ENCODE data around the gene PRXL2C. TPM values are rescaled to one million over a fixed set of nuclear protein-coding genes. Genes with fewer than 3 reads are reported as not detected.
"Not testable (repeated sequence)": the region's sequence is repeated elsewhere in the genome, so short reads cannot be mapped to it uniquely, and the experiment has no call there.

Gene PRXL2C
- total RNA-seq, 3 donors from 2014 or later, result 14.3 to 26.1 (median 16.1) TPM

DNA sequence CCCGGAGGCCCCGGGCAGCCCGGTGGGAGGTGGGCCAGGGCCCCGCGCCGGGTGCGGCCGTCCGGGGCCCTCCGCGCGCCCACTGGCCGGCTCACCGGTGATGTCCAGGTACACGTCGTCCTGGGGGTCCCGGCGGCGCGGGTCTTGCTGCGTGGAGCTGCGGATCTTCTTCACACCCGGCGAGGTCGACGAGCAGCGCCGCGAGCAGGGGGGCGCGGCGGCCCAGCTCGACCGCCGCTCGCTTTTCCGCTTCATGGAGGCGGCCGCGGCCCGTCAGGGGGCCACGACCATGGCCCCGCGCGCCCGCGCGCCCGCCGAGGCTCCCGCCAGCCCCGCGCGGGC, 36.0 kb downstream of the PRXL2C start:
- H3K27ac ChIP-seq, result peak overlapping the region; percentile 83 to 87
- no peak for DNase-seq (ENCODE audit: low spot score in 2 of 2)
- TF ChIP-seq POLR2A (IDR thresholded peaks at IDR 0.05), result no peak
- H3K4me3 ChIP-seq, result peak overlapping the region; percentile 62 to 89 (median 85)
- no peaks in the 10 kb centered on the region for H3K36me3 ChIP-seq
- H3K9me3 ChIP-seq, result no peaks in the 10 kb centered on the region
- no peaks in the 10 kb centered on the region for H3K27me3 ChIP-seq
- peaks cover 0 to 4% of the 10 kb centered on the region in 2 donors for H3K4me1 ChIP-seq
- intact Hi-C loops (cut with DNase I; ENCODE audit: low total_unique reads), result no loop called here

- TF ChIP-seq POLR2AphosphoS5 (IDR thresholded peaks at IDR 0.05) (no peak), POLR2A (IDR thresholded peaks at IDR 0.05) (no peak), CTCF (IDR thresholded peaks at IDR 0.05) (no peak)
- peaks cover 0 to 4% of the 10 kb centered on the region in 2 donors for H3K4me1 ChIP-seq
- DNase-seq (ENCODE audit: low spot score in 2 of 2), result no peak
- peak overlapping the region; percentile 62 to 89 (median 85) for H3K4me3 ChIP-seq
- no peaks in the 10 kb centered on the region for H3K36me3 ChIP-seq
- H3K27me3 ChIP-seq, result no peaks in the 10 kb centered on the region
- intact Hi-C loops (cut with DNase I; ENCODE audit: low total_unique reads), result no loop called here
- peak overlapping the region; percentile 83 to 87 for H3K27ac ChIP-seq
- H3K9me3 ChIP-seq, result no peaks in the 10 kb centered on the region
These were observed 36.7 kb downstream of the PRXL2C start for GRCh38 chr9:96618209-96619123.

GRCh38 chr9:96617439-96618185, 37.5 kb downstream of the PRXL2C start:
- intact Hi-C loops (cut with DNase I; ENCODE audit: low total_unique reads), result no loop called here
- Histone ChIP-seq H3K27me3 (no peaks in the 10 kb centered on the region), H3K36me3 (no peaks in the 10 kb centered on the region), H3K4me1 (peaks cover 0 to 4% of the 10 kb centered on the region in 2 donors), H3K27ac (peak overlapping the region; percentile 83 to 87), H3K4me3 (peak overlapping the region in 1 of 3 donors; percentile 85), H3K9me3 (no peaks in the 10 kb centered on the region)
- TF ChIP-seq POLR2AphosphoS5 (IDR thresholded peaks at IDR 0.05), result no peak
- TF ChIP-seq CTCF (IDR thresholded peaks at IDR 0.05), result no peak
- TF ChIP-seq POLR2A (IDR thresholded peaks at IDR 0.05), result no peak
- no peak for DNase-seq (ENCODE audit: low spot score in 2 of 2)

- TF ChIP-seq CTCF (IDR thresholded peaks at IDR 0.05), result no peak
- no peak for TF ChIP-seq POLR2AphosphoS5 (IDR thresholded peaks at IDR 0.05)
- no peak for TF ChIP-seq POLR2A (IDR thresholded peaks at IDR 0.05)
- DNase-seq (ENCODE audit: low spot score in 2 of 2), result no peak
- intact Hi-C loops (cut with DNase I; ENCODE audit: low total_unique reads), result no loop called here
- Histone ChIP-seq H3K27me3 (no peaks in the 10 kb centered on the region), H3K4me3 (no peak overlapping the region), H3K9me3 (no peaks in the 10 kb centered on the region), H3K27ac (no peak overlapping the region), H3K36me3 (no peaks in the 10 kb centered on the region), H3K4me1 (peaks cover 0 to 4% of the 10 kb centered on the region in 2 donors)
These were observed 38.2 kb downstream of the PRXL2C start for GRCh38 chr9:96616817-96617438.

DNA sequence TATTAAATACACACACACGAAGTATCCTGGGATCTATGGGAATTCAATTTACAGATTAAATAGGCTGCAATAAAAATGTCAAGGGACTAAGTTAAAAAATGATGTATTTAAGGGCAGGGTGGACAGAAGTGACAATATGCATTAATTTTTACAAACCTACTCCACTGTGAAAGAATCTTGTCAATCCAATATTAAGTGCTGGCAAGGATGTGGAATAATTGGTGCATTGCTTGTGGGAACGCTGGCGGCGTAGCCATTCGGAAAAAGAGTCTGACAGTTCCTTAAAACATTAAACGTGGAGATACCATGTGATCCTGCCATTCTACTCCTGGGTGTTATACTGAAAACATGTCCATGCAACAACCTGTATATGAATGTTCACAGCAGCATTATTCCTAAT, 39.7 kb downstream of the PRXL2C start:
- no peak for DNase-seq (ENCODE audit: low spot score in 2 of 2)
- TF ChIP-seq POLR2A (IDR thresholded peaks at IDR 0.05) (no peak), POLR2AphosphoS5 (IDR thresholded peaks at IDR 0.05) (no peak), CTCF (IDR thresholded peaks at IDR 0.05) (no peak)
- H3K27ac ChIP-seq, result no peak overlapping the region
- intact Hi-C loops (cut with DNase I; ENCODE audit: low total_unique reads), result no loop called here
- H3K27me3 ChIP-seq, result no peaks in the 10 kb centered on the region
- no peaks in the 10 kb centered on the region for H3K36me3 ChIP-seq
- no peaks in the 10 kb centered on the region for H3K9me3 ChIP-seq
- H3K4me3 ChIP-seq, result no peak overlapping the region
- H3K4me1 ChIP-seq, result peaks cover 0 to 4% of the 10 kb centered on the region in 2 donors

DNA sequence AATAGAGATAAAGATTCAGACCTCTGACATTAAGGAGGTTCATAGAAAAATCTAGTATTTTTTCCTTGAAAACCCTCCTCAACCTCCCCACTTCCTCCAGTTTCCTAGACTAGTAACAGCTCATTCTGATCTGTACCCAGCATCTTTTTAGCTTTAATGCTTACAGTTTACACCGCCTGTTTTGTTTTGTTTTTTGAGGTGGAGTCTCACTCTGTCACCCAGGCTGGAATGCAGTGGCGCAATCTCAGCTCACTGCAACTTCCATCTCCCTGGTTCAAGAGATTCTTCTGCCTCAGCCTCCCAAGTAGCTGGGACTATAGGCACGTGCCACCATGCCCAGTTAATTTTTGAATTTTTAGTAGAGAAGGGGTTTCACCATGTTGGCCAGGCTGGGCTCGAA, 40.5 kb downstream of the PRXL2C start:
- H3K9me3 ChIP-seq; H3K27me3 ChIP-seq; H3K4me1 ChIP-seq; intact Hi-C loops (cut with DNase I; ENCODE audit: low total_unique reads); H3K4me3 ChIP-seq; H3K36me3 ChIP-seq; DNase-seq (ENCODE audit: low spot score in 2 of 2): not testable (repeated sequence)
- peak overlapping the region in 1 of 2 donors; percentile 16 for H3K27ac ChIP-seq

Data from breast epithelium (tissue), 4 donors.